HepG2 (cell line): Measurements from ENCODE around the gene LMNA. TPM values are rescaled to one million over a fixed set of nuclear protein-coding genes. Genes with fewer than 3 reads are reported as not detected.

Source experiments
- FOXP1 ChIP-seq, 2 experiments: fragments of 450-650 bp in 1 of 2; IDR thresholded peaks; 2 replicates each; pipeline ENCODE4 v1.6.1; 2017 to 2018; ENCODE audit warnings: antibody characterized with exemption in 1 of 2
- HNF4G ChIP-seq, 2 experiments: sonication (generic) in 1 of 2; formaldehyde crosslinking in 1 of 2; IDR thresholded peaks; 2 replicates each; pipeline versions ENCODE4 v1.4.0 to v1.6.1; 2011 to 2020; ENCODE audit warnings: borderline replicate concordance in 2 of 2, low read depth in 2 of 2, mild to moderate bottlenecking in 2 of 2, low read length in 1 of 2, missing genetic modification reagents in 1 of 2, moderate library complexity in 1 of 2
- HNRNPH1 ChIP-seq: fragments of 200-400 bp; formaldehyde crosslinking; optimal IDR thresholded peaks from 2 replicates; pipeline ENCODE3; 2017; ENCODE audit warnings: mild to moderate bottlenecking, low read depth, low read length
- MATR3 ChIP-seq: sonication (generic); formaldehyde crosslinking; IDR thresholded peaks from 2 replicates; pipeline ENCODE4 v1.4.0; 2020; ENCODE audit warnings: missing genetic modification reagents
- NFE2L2 ChIP-seq: fragments of 150-350 bp; IDR thresholded peaks from 2 replicates; pipeline ENCODE4 v1.6.1; 2014; ENCODE audit warnings: low read length
- RARA ChIP-seq: IDR thresholded peaks from 2 replicates; pipeline ENCODE4 v1.6.1; 2016; ENCODE audit warnings: missing genetic modification reagents, missing compliant biosample characterization
- SPEN ChIP-seq: sonication (generic); formaldehyde crosslinking; IDR thresholded peaks from 2 replicates; pipeline ENCODE4 v1.5.1; 2020; ENCODE audit warnings: low read depth, mild to moderate bottlenecking, missing genetic modification reagents
- XBP1 ChIP-seq: sonication (generic); formaldehyde crosslinking; IDR thresholded peaks from 2 replicates; pipeline ENCODE4 v1.5.0; 2020; ENCODE audit warnings: missing genetic modification reagents
- ZFP41 ChIP-seq: sonication (generic); formaldehyde crosslinking; IDR thresholded peaks from 2 replicates; pipeline ENCODE4 v1.4.0; 2020; ENCODE audit warnings: mild to moderate bottlenecking, missing genetic modification reagents, borderline replicate concordance
- ZFX ChIP-seq: sonication (generic); formaldehyde crosslinking; IDR thresholded peaks from 2 replicates; pipeline ENCODE4 v1.4.0; 2020; ENCODE audit warnings: mild to moderate bottlenecking, low read depth, missing genetic modification reagents, moderate library complexity
- ZMYM3 ChIP-seq: sonication (generic); formaldehyde crosslinking; IDR thresholded peaks from 2 replicates; pipeline ENCODE4 v1.5.1; 2020; ENCODE audit warnings: mild to moderate bottlenecking, missing genetic modification reagents
- ZNF547 ChIP-seq: sonication (generic); formaldehyde crosslinking; IDR thresholded peaks from 2 replicates; pipeline ENCODE4 v1.5.1; 2020; ENCODE audit warnings: mild to moderate bottlenecking, missing genetic modification reagents
- ZNF570 ChIP-seq: sonication (generic); formaldehyde crosslinking; IDR thresholded peaks from 2 replicates; pipeline ENCODE4 v1.4.0; 2020; ENCODE audit warnings: mild to moderate bottlenecking, missing genetic modification reagents, borderline replicate concordance
- ZNF605 ChIP-seq: sonication (generic); formaldehyde crosslinking; IDR thresholded peaks from 2 replicates; pipeline ENCODE4 v1.8.0; 2022; ENCODE audit warnings: mild to moderate bottlenecking, missing genetic modification reagents
- ZNF720 ChIP-seq: sonication (generic); formaldehyde crosslinking; IDR thresholded peaks from 2 replicates; pipeline ENCODE4 v1.4.0; 2020; ENCODE audit warnings: missing genetic modification reagents
- polyA plus RNA-seq, 8 experiments: library from polyadenylated mRNA; depleted of rRNA in 3 of 8; stranded (reverse) in 7 of 8; unstranded in 1 of 8; fragments of >200 nt; fragmentation: Illumina TruSeq in 4 of 8; extraction: Trizol in 4 of 8; gene quantifications; 2 replicates each; pipeline versions ENCODE4 v1.2.1 to v1.2.3, GENCODE V29; 2011 to 2016; ENCODE audit warnings: low read depth in 4 of 8, missing spikeins in 1 of 8, mixed read lengths in 1 of 8; ENCODE audit not compliant: insufficient read depth in 1 of 8
- total RNA-seq, 5 experiments: library from RNA; depleted of rRNA; stranded (reverse); fragments of >200 nt; fragmentation: Illumina TruSeq; extraction: Trizol; gene quantifications; 2 replicates each; pipeline ENCODE4 v1.2.3, GENCODE V29; 2016; ENCODE audit warnings: low read depth in 1 of 5
- TF ChIP-seq, protein P1 (sequence below): IDR thresholded peaks from 2 replicates; pipeline ENCODE4 v1.6.1; 2016; ENCODE audit warnings: missing compliant biosample characterization, missing genetic modification reagents, borderline replicate concordance
- TF ChIP-seq, protein P2 (sequence below): sonication (generic); formaldehyde crosslinking; IDR thresholded peaks from 2 replicates; pipeline ENCODE4 v1.4.0; 2020; ENCODE audit warnings: mild to moderate bottlenecking, missing genetic modification reagents
- TF ChIP-seq, protein P3 (sequence below): sonication (generic); formaldehyde crosslinking; IDR thresholded peaks from 2 replicates; pipeline ENCODE4 v1.4.0; 2020; ENCODE audit warnings: mild to moderate bottlenecking, missing genetic modification reagents
- TF ChIP-seq, protein P4 (sequence below): sonication (generic); formaldehyde crosslinking; IDR thresholded peaks from 2 replicates; pipeline ENCODE4 v1.5.1; 2020; ENCODE audit warnings: missing genetic modification reagents, mild to moderate bottlenecking, borderline replicate concordance
- TF ChIP-seq, protein P5 (sequence below): sonication (generic); formaldehyde crosslinking; IDR thresholded peaks from 2 replicates; pipeline ENCODE4 v1.5.0; 2020; ENCODE audit warnings: mild to moderate bottlenecking, low read depth, missing genetic modification reagents, borderline replicate concordance
- TF ChIP-seq, protein P6 (sequence below): conservative IDR thresholded peaks from 2 replicates; pipeline ENCODE4 v1.6.1; 2018; ENCODE audit warnings: missing genetic modification reagents

Gene LMNA
- total and polyA plus RNA-seq, 2 of the 13 experiments (the other 11 are each of a cell fraction or from before 2014, with no cell fraction given): 107 to 225 TPM

DNA sequence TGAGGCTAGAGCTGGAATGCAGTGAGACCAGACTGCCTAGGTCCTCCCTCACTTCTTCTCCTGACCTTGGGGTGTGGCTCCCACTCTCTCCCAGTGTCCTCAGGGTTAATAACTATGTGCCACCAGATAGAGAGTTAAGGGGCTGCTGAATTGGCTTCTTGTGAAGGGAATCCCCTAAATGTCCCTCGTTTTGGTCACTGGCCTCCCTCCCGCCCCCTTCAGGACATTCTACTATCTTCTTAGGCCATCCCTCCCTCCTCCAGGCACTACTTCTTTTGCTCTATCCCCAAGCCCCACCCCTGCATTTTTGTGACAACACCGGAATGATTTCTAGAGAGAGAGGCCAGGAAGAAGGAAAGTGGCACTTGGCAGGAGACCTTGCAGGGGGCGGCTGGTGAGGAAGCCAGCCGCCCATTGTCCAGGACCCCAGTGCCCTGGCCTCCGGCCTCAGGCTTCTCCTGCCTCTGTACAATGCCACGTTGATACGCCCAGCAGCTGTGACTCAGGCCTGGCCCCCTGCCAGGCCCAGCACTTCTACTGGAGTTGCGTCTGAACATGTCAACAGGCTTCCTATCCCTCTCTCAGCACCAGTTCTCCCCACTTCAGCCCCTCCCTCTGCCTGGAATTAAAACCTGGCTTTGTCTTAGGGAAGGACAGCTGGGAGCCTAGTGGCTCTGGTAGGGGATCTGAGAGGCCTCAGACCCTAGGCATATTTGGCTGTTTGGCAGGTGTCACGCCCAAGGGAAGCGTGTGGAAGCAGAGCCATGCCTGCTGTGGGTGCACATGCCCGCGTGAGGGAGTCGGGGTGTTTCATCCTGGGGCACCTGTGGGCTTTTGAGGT, 9.1 kb downstream of the LMNA start (continued):
- TF ChIP-seq ZNF605 (CRISPR knock-in tag) (peak; percentile 39; the same call in 1 of the 2 replicates), RARA (CRISPR knock-in tag) (no peak), ZFP41 (no peak), ZFX (peak; percentile 76), HNRNPH1 (no peak), SPEN (CRISPR knock-in tag) (peak; percentile 51; the same call in 1 of the 2 replicates), ZNF720 (CRISPR knock-in tag) (no peak), MATR3 (no peak), ZNF570 (no peak), FOXP1 (IDR thresholded peaks at IDR 0.05) (no peak), FOXP1 (CRISPR knock-in tag; IDR thresholded peaks at IDR 0.05) (peak; percentile 59), NFE2L2 (no peak), HNF4G (IDR thresholded peaks at IDR 0.05; ENCODE audit: borderline replicate concordance, low read depth, low read length) (no peak), HNF4G (CRISPR knock-in tag; IDR thresholded peaks at IDR 0.05; ENCODE audit: borderline replicate concordance, low read depth) (no peak), ZNF547 (CRISPR knock-in tag) (peak; percentile 54; the same call in 1 of the 2 replicates), XBP1 (CRISPR knock-in tag) (no peak), ZMYM3 (CRISPR knock-in tag) (peak; percentile 42; the same call in 1 of the 2 replicates)
- TF ChIP-seq, protein P1, sequence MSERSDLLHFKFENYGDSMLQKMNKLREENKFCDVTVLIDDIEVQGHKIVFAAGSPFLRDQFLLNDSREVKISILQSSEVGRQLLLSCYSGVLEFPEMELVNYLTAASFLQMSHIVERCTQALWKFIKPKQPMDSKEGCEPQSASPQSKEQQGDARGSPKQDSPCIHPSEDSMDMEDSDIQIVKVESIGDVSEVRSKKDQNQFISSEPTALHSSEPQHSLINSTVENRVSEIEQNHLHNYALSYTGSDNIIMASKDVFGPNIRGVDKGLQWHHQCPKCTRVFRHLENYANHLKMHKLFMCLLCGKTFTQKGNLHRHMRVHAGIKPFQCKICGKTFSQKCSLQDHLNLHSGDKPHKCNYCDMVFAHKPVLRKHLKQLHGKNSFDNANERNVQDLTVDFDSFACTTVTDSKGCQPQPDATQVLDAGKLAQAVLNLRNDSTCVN: no peak
- TF ChIP-seq, protein P2, sequence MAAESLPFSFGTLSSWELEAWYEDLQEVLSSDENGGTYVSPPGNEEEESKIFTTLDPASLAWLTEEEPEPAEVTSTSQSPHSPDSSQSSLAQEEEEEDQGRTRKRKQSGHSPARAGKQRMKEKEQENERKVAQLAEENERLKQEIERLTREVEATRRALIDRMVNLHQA (CRISPR knock-in tag): no peak
- TF ChIP-seq, protein P3, sequence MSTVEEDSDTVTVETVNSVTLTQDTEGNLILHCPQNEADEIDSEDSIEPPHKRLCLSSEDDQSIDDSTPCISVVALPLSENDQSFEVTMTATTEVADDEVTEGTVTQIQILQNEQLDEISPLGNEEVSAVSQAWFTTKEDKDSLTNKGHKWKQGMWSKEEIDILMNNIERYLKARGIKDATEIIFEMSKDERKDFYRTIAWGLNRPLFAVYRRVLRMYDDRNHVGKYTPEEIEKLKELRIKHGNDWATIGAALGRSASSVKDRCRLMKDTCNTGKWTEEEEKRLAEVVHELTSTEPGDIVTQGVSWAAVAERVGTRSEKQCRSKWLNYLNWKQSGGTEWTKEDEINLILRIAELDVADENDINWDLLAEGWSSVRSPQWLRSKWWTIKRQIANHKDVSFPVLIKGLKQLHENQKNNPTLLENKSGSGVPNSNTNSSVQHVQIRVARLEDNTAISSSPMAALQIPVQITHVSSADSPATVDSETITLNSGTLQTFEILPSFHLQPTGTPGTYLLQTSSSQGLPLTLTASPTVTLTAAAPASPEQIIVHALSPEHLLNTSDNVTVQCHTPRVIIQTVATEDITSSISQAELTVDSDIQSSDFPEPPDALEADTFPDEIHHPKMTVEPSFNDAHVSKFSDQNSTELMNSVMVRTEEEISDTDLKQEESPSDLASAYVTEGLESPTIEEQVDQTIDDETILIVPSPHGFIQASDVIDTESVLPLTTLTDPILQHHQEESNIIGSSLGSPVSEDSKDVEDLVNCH: no peak
- TF ChIP-seq, protein P4, sequence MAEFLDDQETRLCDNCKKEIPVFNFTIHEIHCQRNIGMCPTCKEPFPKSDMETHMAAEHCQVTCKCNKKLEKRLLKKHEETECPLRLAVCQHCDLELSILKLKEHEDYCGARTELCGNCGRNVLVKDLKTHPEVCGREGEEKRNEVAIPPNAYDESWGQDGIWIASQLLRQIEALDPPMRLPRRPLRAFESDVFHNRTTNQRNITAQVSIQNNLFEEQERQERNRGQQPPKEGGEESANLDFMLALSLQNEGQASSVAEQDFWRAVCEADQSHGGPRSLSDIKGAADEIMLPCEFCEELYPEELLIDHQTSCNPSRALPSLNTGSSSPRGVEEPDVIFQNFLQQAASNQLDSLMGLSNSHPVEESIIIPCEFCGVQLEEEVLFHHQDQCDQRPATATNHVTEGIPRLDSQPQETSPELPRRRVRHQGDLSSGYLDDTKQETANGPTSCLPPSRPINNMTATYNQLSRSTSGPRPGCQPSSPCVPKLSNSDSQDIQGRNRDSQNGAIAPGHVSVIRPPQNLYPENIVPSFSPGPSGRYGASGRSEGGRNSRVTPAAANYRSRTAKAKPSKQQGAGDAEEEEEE (CRISPR knock-in tag): no peak
- TF ChIP-seq, protein P5, sequence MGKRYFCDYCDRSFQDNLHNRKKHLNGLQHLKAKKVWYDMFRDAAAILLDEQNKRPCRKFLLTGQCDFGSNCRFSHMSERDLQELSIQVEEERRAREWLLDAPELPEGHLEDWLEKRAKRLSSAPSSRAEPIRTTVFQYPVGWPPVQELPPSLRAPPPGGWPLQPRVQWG (CRISPR knock-in tag): no peak
- TF ChIP-seq, protein P6, sequence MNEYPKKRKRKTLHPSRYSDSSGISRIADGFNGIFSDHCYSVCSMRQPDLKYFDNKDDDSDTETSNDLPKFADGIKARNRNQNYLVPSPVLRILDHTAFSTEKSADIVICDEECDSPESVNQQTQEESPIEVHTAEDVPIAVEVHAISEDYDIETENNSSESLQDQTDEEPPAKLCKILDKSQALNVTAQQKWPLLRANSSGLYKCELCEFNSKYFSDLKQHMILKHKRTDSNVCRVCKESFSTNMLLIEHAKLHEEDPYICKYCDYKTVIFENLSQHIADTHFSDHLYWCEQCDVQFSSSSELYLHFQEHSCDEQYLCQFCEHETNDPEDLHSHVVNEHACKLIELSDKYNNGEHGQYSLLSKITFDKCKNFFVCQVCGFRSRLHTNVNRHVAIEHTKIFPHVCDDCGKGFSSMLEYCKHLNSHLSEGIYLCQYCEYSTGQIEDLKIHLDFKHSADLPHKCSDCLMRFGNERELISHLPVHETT (CRISPR knock-in tag): no peak
